Measurements from ENCODE around the gene ZNF296. TPM values are rescaled to one million over a fixed set of nuclear protein-coding genes. Genes with fewer than 3 reads are reported as not detected.

Gene ZNF296
- total RNA-seq, 2 donors from 2014 or later = 2.1 to 8.5 TPM

DNA sequence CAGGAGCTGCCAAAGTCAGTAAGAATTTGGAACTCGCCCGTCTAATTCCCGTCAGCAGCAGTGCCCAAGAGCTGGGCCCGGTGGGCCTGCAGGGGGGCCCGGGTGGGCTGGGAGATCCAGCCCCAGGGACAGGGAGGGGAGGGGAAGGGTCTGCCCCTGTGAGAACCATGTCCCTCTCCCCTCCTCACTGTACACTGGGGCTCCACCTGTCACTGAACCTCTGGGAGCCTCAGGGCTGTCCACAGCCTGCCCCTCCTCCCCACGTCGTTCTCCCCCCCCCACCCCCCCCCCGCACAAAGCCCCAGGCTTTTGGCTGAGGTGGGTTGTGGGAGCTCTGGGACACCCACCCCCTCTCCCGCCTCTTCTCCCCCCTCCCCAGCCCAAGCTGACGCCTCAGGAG, 8.2 kb downstream of the ZNF296 start:
- Histone ChIP-seq H3K27ac (ENCODE audit: low read depth, low read length) (no peak overlapping the region), H3K9ac (ENCODE audit: extremely low read depth, low read length, poor library complexity, severe bottlenecking) (no peak overlapping the region), H3K9me3 (ENCODE audit: control insufficient read depth, low read length) (no peaks in the 10 kb centered on the region), H3K4me3 (ENCODE audit: low read length) (no peak overlapping the region), H3K27me3 (ENCODE audit: control insufficient read depth, insufficient read depth, low read length, poor library complexity, severe bottlenecking) (no peaks in the 10 kb centered on the region), H3K36me3 (ENCODE audit: control insufficient read depth, insufficient read depth, low read length) (peaks cover 44% of the 10 kb centered on the region), H3K4me1 (ENCODE audit: control insufficient read depth, insufficient read depth, low read length) (no peaks in the 10 kb centered on the region)
- WGBS, 2 experiments (ENCODE audit: insufficient coverage in 1 of 2, insufficient read length in 1 of 2) = 80 to 95% methylated on average over 2 to 7 of the region's 10 CpGs
- Mint-ChIP-seq H3K9me3 (no peaks in the 10 kb centered on the region), H3K4me1 (peaks cover 4% of the 10 kb centered on the region), H3K27me3 (ENCODE audit: insufficient read depth) (no peaks in the 10 kb centered on the region), H3K27ac (no peak overlapping the region), H3K36me3 (ENCODE audit: low read depth) (peaks cover 59% of the 10 kb centered on the region), H3K4me3 (no peak overlapping the region)
- DNase-seq = no peak
- no peak for TF ChIP-seq CTCF (conservative IDR thresholded peaks at IDR 0.05)

DNA sequence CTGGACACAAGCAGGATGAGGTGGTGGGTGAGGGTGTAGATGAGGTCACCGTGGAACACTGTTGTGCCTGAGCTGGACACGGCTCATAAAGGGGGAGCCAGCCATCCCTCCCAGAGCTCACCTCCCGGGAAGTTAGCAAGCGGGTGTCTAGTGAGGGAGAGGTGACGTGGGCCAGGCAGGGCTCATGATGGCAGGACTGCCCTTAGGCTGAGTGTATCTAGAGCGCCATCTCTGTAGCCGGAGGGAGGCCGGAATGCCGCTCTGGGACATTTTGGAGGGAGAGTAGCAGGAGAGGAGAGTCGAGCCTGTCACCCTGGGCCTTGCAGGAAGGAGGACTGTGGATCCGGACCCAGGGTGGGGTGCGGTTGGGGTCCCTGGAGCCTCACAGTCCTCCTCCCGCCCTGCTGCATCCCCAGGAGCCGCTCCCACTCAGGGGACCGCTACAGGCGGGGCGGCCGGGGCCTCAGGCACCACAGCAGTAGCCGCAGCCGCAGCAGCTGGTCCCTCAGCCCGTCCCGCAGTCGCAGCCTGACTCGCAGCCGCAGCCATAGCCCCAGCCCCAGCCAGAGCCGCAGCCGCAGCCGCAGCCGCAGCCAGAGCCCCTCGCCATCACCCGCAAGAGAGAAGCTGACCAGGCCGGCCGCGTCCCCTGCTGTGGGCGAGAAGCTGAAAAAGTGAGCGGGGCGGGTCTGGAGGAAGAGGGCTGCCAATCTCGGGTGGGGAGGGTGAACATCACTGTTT, 9.2 kb downstream of the ZNF296 start:
- DNase-seq = peak; percentile 59
- peak overlapping the region; percentile 68 for H3K27ac Mint-ChIP-seq
- H3K4me3 ChIP-seq (ENCODE audit: low read length) = no peak overlapping the region
- H3K27me3 ChIP-seq (ENCODE audit: control insufficient read depth, insufficient read depth, low read length, poor library complexity, severe bottlenecking) = no peaks in the 10 kb centered on the region
- peaks cover 60% of the 10 kb centered on the region for H3K36me3 Mint-ChIP-seq (ENCODE audit: low read depth)
- no peaks in the 10 kb centered on the region for H3K9me3 Mint-ChIP-seq
- H3K27ac ChIP-seq (ENCODE audit: low read depth, low read length) = no peak overlapping the region
- no peaks in the 10 kb centered on the region for H3K4me1 ChIP-seq (ENCODE audit: control insufficient read depth, insufficient read depth, low read length)
- H3K36me3 ChIP-seq (ENCODE audit: control insufficient read depth, insufficient read depth, low read length) = peaks cover 46% of the 10 kb centered on the region
- 94 to 95% methylated on average over 23 to 38 of the region's 38 CpGs for WGBS, 2 experiments (ENCODE audit: insufficient coverage in 1 of 2, insufficient read length in 1 of 2)
- peaks cover 4% of the 10 kb centered on the region for H3K4me1 Mint-ChIP-seq
- TF ChIP-seq CTCF (conservative IDR thresholded peaks at IDR 0.05) = no peak
- H3K9ac ChIP-seq (ENCODE audit: extremely low read depth, low read length, poor library complexity, severe bottlenecking) = no peak overlapping the region
- H3K27me3 Mint-ChIP-seq (ENCODE audit: insufficient read depth) = no peaks in the 10 kb centered on the region
- H3K9me3 ChIP-seq (ENCODE audit: control insufficient read depth, low read length) = no peaks in the 10 kb centered on the region
- H3K4me3 Mint-ChIP-seq = no peak overlapping the region

GRCh38 chr19:45063851-45064801, 12.2 kb downstream of the ZNF296 start:
- Mint-ChIP-seq H3K27me3 (ENCODE audit: insufficient read depth) (no peaks in the 10 kb centered on the region), H3K9me3 (no peaks in the 10 kb centered on the region), H3K27ac (no peak overlapping the region), H3K4me1 (peaks cover 6% of the 10 kb centered on the region), H3K36me3 (ENCODE audit: low read depth) (peaks cover 64% of the 10 kb centered on the region), H3K4me3 (no peak overlapping the region)
- peaks cover 58% of the 10 kb centered on the region for H3K36me3 ChIP-seq (ENCODE audit: control insufficient read depth, insufficient read depth, low read length)
- 95 to 96% methylated on average over 59 to 83 of the region's 85 CpGs for WGBS, 2 experiments (ENCODE audit: insufficient coverage in 1 of 2, insufficient read length in 1 of 2)
- no peaks in the 10 kb centered on the region for H3K9me3 ChIP-seq (ENCODE audit: control insufficient read depth, low read length)
- DNase-seq = no peak
- H3K4me3 ChIP-seq (ENCODE audit: low read length) = no peak overlapping the region
- no peak overlapping the region for H3K27ac ChIP-seq (ENCODE audit: low read depth, low read length)
- no peaks in the 10 kb centered on the region for H3K27me3 ChIP-seq (ENCODE audit: control insufficient read depth, insufficient read depth, low read length, poor library complexity, severe bottlenecking)
- H3K9ac ChIP-seq (ENCODE audit: extremely low read depth, low read length, poor library complexity, severe bottlenecking) = no peak overlapping the region
- H3K4me1 ChIP-seq (ENCODE audit: control insufficient read depth, insufficient read depth, low read length) = no peaks in the 10 kb centered on the region
- no peak for TF ChIP-seq CTCF (conservative IDR thresholded peaks at IDR 0.05)
